K562 (cell line): ENCODE results near the gene EPHB4. TPM values are rescaled to one million over a fixed set of nuclear protein-coding genes. Genes with fewer than 3 reads are reported as not detected.

ENCODE experiments used
- CHCHD3 ChIP-seq: fragments of 250-450 bp; sonication (Bioruptor Pico); IDR thresholded peaks from 2 replicates; pipeline ENCODE4 v2.1.2; 2022; ENCODE audit warnings: mild to moderate bottlenecking
- GATA2 ChIP-seq: sonication (generic); formaldehyde crosslinking; IDR thresholded peaks from 2 replicates; pipeline ENCODE4 v1.4.0; 2020; ENCODE audit warnings: mild to moderate bottlenecking, missing genetic modification reagents
- MEF2D ChIP-seq: conservative IDR thresholded peaks from 2 replicates; pipeline ENCODE4 v1.6.1; 2016; ENCODE audit warnings: low read depth, missing genetic modification characterization, missing compliant biosample characterization
- SUPT5H ChIP-seq: fragments of 450-650 bp; IDR thresholded peaks from 2 replicates; pipeline ENCODE4 v1.6.1; 2016
- ZBED1 ChIP-seq: IDR thresholded peaks from 2 replicates; pipeline ENCODE4 v1.6.1; 2014
- ZC3H8 ChIP-seq: fragments of 450-650 bp; IDR thresholded peaks from 2 replicates; pipeline ENCODE4 v1.6.1; 2017
- ZNF584 ChIP-seq: fragments of 200-800 bp; sonication (Bioruptor generic); IDR thresholded peaks from 2 replicates; pipeline ENCODE4 v1.6.1; 2016; ENCODE audit warnings: low read depth, mild to moderate bottlenecking, missing genetic modification characterization, missing compliant biosample characterization
- ZSCAN29 ChIP-seq: fragments of 450-650 bp; IDR thresholded peaks from 2 replicates; pipeline ENCODE4 v1.6.1; 2017
- polyA plus RNA-seq, 8 experiments: library from polyadenylated mRNA; depleted of rRNA in 4 of 8; stranded (reverse) in 5 of 8; unstranded in 3 of 8; fragments of >200 nt; fragmentation: Nextera tagmentation in 2 of 8; fragmentation: Illumina TruSeq in 1 of 8; extraction: Ambion mirVana in 2 of 8; extraction: Trizol in 1 of 8; gene quantifications; 2 replicates each; pipeline versions ENCODE4 v1.2.1 to v1.2.3, GENCODE V29; 2011 to 2014; ENCODE audit warnings: inconsistent platforms in 1 of 8, missing spikeins in 1 of 8
- total RNA-seq, 7 experiments: library from RNA; depleted of rRNA in 6 of 7; stranded (reverse); fragments of >200 nt in 6 of 7; fragmentation: Illumina TruSeq in 2 of 7; extraction: Trizol in 2 of 7; gene quantifications; 2 replicates each; pipeline versions ENCODE4 v1.2.1 to v1.2.3, GENCODE V29; 2011 to 2021; ENCODE audit warnings: low replicate concordance in 1 of 7
- TF ChIP-seq, protein P1 (sequence below): fragments of 450-650 bp; IDR thresholded peaks from one replicate; pipeline ENCODE4 v1.6.1; 2018; ENCODE audit warnings: mild to moderate bottlenecking, moderate library complexity; ENCODE audit not compliant: partially characterized antibody
- TF ChIP-seq, protein P2 (sequence below): fragments of 250-450 bp; sonication (Bioruptor Pico); IDR thresholded peaks from 2 replicates; pipeline ENCODE4 v1.4.0; 2020
- TF ChIP-seq, protein P3 (sequence below): IDR thresholded peaks from 2 replicates; pipeline ENCODE4 v1.6.1; 2014; ENCODE audit warnings: antibody characterized with exemption
- TF ChIP-seq, protein P4 (sequence below): fragments of 250-450 bp; sonication (Bioruptor Pico); IDR thresholded peaks from 2 replicates; pipeline ENCODE4 v1.5.1; 2021; ENCODE audit warnings: mild to moderate bottlenecking
- TF ChIP-seq, protein P5 (sequence below): fragments of 450-650 bp; IDR thresholded peaks from 2 replicates; pipeline ENCODE4 v1.6.1; 2016; ENCODE audit warnings: borderline replicate concordance
- TF ChIP-seq, protein P6 (sequence below), 2 experiments: fragments of 200-800 bp in 1 of 2; sonication (Bioruptor generic) in 1 of 2; sonication (generic) in 1 of 2; formaldehyde crosslinking in 1 of 2; IDR thresholded peaks in 1 of 2; conservative IDR thresholded peaks in 1 of 2; 2 replicates each; pipeline versions ENCODE4 v1.5.0 to v1.6.1; 2016 to 2020; ENCODE audit warnings: missing compliant biosample characterization in 1 of 2, missing genetic modification characterization in 1 of 2, missing genetic modification reagents in 1 of 2
- TF ChIP-seq, protein P7 (sequence below), 2 experiments: fragments of 450-650 bp; IDR thresholded peaks; 2 replicates each; pipeline ENCODE4 v1.6.1; 2016

The EPHB4 gene
- total and polyA plus RNA-seq, 9 of the 15 experiments (the other 6 are each of a cell fraction or from before 2014, with no cell fraction given), result 1.2 to 82.1 (median 37.9) TPM

DNA sequence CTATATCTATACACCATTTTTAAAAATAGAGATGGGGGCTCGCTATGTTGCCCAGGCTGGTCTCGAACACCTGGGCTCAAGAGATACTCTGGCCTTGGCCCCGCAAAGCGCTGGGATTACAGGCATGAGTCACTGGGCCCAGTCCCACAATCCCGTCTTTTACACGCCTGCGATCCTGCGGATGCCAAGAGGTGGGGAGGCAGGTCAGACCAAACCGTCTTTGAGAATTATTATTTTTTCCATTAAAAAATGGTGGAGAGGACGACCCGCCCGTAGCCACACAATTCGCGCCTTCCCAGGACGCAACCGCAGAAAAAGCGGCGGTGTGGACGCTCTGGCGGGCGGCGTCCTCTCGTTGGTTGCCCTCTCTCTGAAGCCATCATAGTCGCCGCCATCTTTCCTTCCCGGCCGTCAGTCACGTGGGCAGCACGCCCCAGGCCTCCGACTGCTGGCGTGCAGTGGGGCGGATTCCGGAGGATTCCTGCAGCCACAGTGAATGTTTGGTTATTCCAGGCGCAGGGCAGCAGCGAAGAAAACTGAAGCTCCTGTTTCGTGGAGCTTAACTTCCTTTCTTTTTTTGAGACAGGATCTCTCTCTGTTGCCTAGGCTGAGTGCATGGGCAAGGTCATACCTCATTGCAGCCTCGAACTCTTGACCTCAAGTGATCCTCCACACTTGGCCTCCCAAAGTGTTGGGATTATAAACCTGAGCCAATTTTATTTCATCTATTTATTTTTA, 9.9 kb upstream of the EPHB4 start (continued):
- TF ChIP-seq, protein P1, sequence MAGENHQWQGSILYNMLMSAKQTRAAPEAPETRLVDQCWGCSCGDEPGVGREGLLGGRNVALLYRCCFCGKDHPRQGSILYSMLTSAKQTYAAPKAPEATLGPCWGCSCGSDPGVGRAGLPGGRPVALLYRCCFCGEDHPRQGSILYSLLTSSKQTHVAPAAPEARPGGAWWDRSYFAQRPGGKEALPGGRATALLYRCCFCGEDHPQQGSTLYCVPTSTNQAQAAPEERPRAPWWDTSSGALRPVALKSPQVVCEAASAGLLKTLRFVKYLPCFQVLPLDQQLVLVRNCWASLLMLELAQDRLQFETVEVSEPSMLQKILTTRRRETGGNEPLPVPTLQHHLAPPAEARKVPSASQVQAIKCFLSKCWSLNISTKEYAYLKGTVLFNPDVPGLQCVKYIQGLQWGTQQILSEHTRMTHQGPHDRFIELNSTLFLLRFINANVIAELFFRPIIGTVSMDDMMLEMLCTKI, result no peak
- TF ChIP-seq, protein P2, sequence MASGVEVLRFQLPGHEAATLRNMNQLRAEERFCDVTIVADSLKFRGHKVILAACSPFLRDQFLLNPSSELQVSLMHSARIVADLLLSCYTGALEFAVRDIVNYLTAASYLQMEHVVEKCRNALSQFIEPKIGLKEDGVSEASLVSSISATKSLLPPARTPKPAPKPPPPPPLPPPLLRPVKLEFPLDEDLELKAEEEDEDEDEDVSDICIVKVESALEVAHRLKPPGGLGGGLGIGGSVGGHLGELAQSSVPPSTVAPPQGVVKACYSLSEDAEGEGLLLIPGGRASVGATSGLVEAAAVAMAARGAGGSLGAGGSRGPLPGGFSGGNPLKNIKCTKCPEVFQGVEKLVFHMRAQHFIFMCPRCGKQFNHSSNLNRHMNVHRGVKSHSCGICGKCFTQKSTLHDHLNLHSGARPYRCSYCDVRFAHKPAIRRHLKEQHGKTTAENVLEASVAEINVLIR, result no peak
- TF ChIP-seq CHCHD3 (no peak), SUPT5H (peak; percentile 69; the same call in 1 of the 2 replicates), ZSCAN29 (peak; percentile 86), MEF2D (tag) (no peak), ZBED1 (peak; percentile 54; the same call in 1 of the 2 replicates), ZNF584 (CRISPR knock-in tag) (no peak), GATA2 (CRISPR knock-in tag) (no peak), ZC3H8 (no peak)
- TF ChIP-seq, protein P3, sequence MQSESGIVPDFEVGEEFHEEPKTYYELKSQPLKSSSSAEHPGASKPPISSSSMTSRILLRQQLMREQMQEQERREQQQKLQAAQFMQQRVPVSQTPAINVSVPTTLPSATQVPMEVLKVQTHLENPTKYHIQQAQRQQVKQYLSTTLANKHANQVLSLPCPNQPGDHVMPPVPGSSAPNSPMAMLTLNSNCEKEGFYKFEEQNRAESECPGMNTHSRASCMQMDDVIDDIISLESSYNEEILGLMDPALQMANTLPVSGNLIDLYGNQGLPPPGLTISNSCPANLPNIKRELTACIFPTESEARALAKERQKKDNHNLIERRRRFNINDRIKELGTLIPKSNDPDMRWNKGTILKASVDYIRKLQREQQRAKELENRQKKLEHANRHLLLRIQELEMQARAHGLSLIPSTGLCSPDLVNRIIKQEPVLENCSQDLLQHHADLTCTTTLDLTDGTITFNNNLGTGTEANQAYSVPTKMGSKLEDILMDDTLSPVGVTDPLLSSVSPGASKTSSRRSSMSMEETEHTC, result peak; percentile 74; the same call in 1 of the 2 replicates
- TF ChIP-seq, protein P4, sequence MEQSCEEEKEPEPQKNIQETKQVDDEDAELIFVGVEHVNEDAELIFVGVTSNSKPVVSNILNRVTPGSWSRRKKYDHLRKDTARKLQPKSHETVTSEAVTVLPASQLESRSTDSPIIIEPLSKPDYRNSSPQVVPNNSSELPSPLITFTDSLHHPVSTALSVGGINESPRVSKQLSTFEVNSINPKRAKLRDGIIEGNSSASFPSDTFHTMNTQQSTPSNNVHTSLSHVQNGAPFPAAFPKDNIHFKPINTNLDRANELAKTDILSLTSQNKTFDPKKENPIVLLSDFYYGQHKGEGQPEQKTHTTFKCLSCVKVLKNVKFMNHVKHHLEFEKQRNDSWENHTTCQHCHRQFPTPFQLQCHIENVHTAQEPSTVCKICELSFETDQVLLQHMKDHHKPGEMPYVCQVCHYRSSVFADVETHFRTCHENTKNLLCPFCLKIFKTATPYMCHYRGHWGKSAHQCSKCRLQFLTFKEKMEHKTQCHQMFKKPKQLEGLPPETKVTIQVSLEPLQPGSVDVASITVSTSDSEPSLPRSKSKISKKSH (CRISPR knock-in tag), result no peak
- TF ChIP-seq, protein P5, sequence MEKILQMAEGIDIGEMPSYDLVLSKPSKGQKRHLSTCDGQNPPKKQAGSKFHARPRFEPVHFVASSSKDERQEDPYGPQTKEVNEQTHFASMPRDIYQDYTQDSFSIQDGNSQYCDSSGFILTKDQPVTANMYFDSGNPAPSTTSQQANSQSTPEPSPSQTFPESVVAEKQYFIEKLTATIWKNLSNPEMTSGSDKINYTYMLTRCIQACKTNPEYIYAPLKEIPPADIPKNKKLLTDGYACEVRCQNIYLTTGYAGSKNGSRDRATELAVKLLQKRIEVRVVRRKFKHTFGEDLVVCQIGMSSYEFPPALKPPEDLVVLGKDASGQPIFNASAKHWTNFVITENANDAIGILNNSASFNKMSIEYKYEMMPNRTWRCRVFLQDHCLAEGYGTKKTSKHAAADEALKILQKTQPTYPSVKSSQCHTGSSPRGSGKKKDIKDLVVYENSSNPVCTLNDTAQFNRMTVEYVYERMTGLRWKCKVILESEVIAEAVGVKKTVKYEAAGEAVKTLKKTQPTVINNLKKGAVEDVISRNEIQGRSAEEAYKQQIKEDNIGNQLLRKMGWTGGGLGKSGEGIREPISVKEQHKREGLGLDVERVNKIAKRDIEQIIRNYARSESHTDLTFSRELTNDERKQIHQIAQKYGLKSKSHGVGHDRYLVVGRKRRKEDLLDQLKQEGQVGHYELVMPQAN, result no peak; the same call in 1 of the 2 replicates
- TF ChIP-seq, protein P6, sequence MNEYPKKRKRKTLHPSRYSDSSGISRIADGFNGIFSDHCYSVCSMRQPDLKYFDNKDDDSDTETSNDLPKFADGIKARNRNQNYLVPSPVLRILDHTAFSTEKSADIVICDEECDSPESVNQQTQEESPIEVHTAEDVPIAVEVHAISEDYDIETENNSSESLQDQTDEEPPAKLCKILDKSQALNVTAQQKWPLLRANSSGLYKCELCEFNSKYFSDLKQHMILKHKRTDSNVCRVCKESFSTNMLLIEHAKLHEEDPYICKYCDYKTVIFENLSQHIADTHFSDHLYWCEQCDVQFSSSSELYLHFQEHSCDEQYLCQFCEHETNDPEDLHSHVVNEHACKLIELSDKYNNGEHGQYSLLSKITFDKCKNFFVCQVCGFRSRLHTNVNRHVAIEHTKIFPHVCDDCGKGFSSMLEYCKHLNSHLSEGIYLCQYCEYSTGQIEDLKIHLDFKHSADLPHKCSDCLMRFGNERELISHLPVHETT (CRISPR knock-in tag; conservative IDR thresholded peaks at IDR 0.05 in 1 of 2, IDR thresholded peaks at IDR 0.05 in 1 of 2), result peak in 1 of 2 experiments; percentile 88; a peak in 2 of 4 replicates
- TF ChIP-seq, protein P7, sequence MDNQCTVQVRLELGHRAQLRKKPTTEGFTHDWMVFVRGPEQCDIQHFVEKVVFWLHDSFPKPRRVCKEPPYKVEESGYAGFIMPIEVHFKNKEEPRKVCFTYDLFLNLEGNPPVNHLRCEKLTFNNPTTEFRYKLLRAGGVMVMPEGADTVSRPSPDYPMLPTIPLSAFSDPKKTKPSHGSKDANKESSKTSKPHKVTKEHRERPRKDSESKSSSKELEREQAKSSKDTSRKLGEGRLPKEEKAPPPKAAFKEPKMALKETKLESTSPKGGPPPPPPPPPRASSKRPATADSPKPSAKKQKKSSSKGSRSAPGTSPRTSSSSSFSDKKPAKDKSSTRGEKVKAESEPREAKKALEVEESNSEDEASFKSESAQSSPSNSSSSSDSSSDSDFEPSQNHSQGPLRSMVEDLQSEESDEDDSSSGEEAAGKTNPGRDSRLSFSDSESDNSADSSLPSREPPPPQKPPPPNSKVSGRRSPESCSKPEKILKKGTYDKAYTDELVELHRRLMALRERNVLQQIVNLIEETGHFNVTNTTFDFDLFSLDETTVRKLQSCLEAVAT (IDR thresholded peaks at IDR 0.05), result peak; percentile 61 to 89; a peak in 3 of 4 replicates
